ENCODE measurements around the gene KATNB1.

- TF ChIP-seq CTCF (IDR thresholded peaks at IDR 0.05): no peak
- TF ChIP-seq POLR2A (IDR thresholded peaks at IDR 0.05): no peak
Measured at GRCh38 chr16:57689762-57690558, 45.6 kb upstream of the KATNB1 start.
